CD14-positive monocyte (primary cell): ENCODE data around the gene PPP2R2C. TPM values are rescaled to one million over a fixed set of nuclear protein-coding genes. Genes with fewer than 3 reads are reported as not detected.

Experiments
- DNase-seq, 3 donors: peaks; one replicate each; pipeline ENCODE4 v3.0.0-alpha.2; 2011 to 2022
- H2AFZ ChIP-seq: 2 replicates; pipeline ENCODE4 v1.6.0; 2012; ENCODE audit warnings: mild to moderate bottlenecking, low read depth, low read length, inconsistent platforms; ENCODE audit not compliant: insufficient read depth, poor library complexity, severe bottlenecking
- H3K27ac ChIP-seq, 2 donors: 1 replicate in 1 of 2; 2 replicates in 1 of 2; pipeline ENCODE4 v1.5.1; 2012 to 2013; ENCODE audit warnings: low read length in 2 of 2, control low read depth in 1 of 2, inconsistent platforms in 1 of 2, low read depth in 1 of 2, mild to moderate bottlenecking in 1 of 2
- H3K27me3 ChIP-seq, 2 donors: one replicate each; pipeline versions ENCODE4 v1.6.0 to v1.6.1; 2011 to 2013; ENCODE audit warnings: low read length in 2 of 2; ENCODE audit not compliant: control insufficient read depth in 2 of 2, insufficient read depth in 2 of 2
- H3K36me3 ChIP-seq, 2 donors: replicated peaks in 1 of 2; 1 replicate in 1 of 2; 2 replicates in 1 of 2; pipeline versions ENCODE4 v1.5.1 to v1.6.1; 2012 to 2013; ENCODE audit warnings: low read length in 2 of 2, control low read depth in 1 of 2, inconsistent platforms in 1 of 2, mild to moderate bottlenecking in 1 of 2; ENCODE audit not compliant: insufficient read depth in 2 of 2, control insufficient read depth in 1 of 2
- H3K4me1 ChIP-seq, 2 donors: 1 replicate in 1 of 2; 2 replicates in 1 of 2; pipeline versions ENCODE4 v1.5.1 to v1.6.1; 2012 to 2013; ENCODE audit warnings: low read length in 2 of 2, control low read depth in 1 of 2, inconsistent platforms in 1 of 2, mild to moderate bottlenecking in 1 of 2, moderate library complexity in 1 of 2; ENCODE audit not compliant: insufficient read depth in 2 of 2, control insufficient read depth in 1 of 2
- H3K4me2 ChIP-seq: replicated peaks from 2 replicates; pipeline ENCODE3; 2012; ENCODE audit warnings: low read length, moderate library complexity, mild to moderate bottlenecking; ENCODE audit not compliant: poor library complexity, severe bottlenecking; ENCODE audit errors: extremely low read depth
- H3K4me3 ChIP-seq, 3 experiments: fragments of 200-600 bp in 1 of 3; sonication (generic) in 1 of 3; replicated peaks in 1 of 3; 1 replicate in 2 of 3; 2 replicates in 1 of 3; pipeline ENCODE4 v1.5.1; 2011 to 2013; ENCODE audit warnings: low read length in 3 of 3, mild to moderate bottlenecking in 3 of 3, control low read depth in 2 of 3, low read depth in 2 of 3, inconsistent platforms in 1 of 3, moderate library complexity in 1 of 3
- H3K79me2 ChIP-seq: 2 replicates; pipeline ENCODE4 v1.6.0; 2012; ENCODE audit warnings: mild to moderate bottlenecking, control low read depth, inconsistent platforms, low read length, moderate library complexity; ENCODE audit not compliant: insufficient read depth
- H3K9ac ChIP-seq: 2 replicates; pipeline ENCODE4 v1.6.0; 2017; ENCODE audit warnings: low read length, mild to moderate bottlenecking; ENCODE audit not compliant: insufficient read depth, poor library complexity, severe bottlenecking
- H3K9me3 ChIP-seq, 2 donors: replicated peaks in 1 of 2; 1 replicate in 1 of 2; 2 replicates in 1 of 2; pipeline versions ENCODE4 v1.5.1 to v1.6.1; 2012 to 2013; ENCODE audit warnings: low read length in 2 of 2, control low read depth in 1 of 2; ENCODE audit not compliant: control insufficient read depth in 1 of 2, insufficient read depth in 1 of 2
- H4K20me1 ChIP-seq: 2 replicates; pipeline ENCODE4 v1.6.0; 2012; ENCODE audit warnings: mild to moderate bottlenecking, low read length, control low read depth, moderate library complexity; ENCODE audit not compliant: insufficient read depth
- H3K27ac Mint-ChIP-seq, 7 donors: one replicate each; pipeline ENCODE4 v1.8.0; 2020; ENCODE audit warnings: mild to moderate bottlenecking in 7 of 7, mixed read lengths in 7 of 7, moderate library complexity in 6 of 7, inconsistent platforms in 2 of 7
- H3K27me3 Mint-ChIP-seq, 3 donors: one replicate each; pipeline ENCODE4 v1.8.0; 2021 to 2022; ENCODE audit warnings: low read depth in 3 of 3, mild to moderate bottlenecking in 3 of 3, mixed read lengths in 3 of 3, moderate library complexity in 3 of 3, inconsistent platforms in 1 of 3
- H3K36me3 Mint-ChIP-seq, 2 donors: one replicate each; pipeline ENCODE4 v1.8.0; 2020; ENCODE audit warnings: mixed read lengths in 2 of 2, inconsistent platforms in 1 of 2, mild to moderate bottlenecking in 1 of 2
- H3K4me1 Mint-ChIP-seq: one replicate; pipeline ENCODE4 v1.8.0; 2020; ENCODE audit warnings: mild to moderate bottlenecking, mixed read lengths
- H3K4me3 Mint-ChIP-seq, 2 donors: one replicate each; pipeline ENCODE4 v1.8.0; 2020; ENCODE audit warnings: mild to moderate bottlenecking in 2 of 2, mixed read lengths in 2 of 2, moderate library complexity in 1 of 2
- H3K9me3 Mint-ChIP-seq, 7 donors: one replicate each; pipeline ENCODE4 v1.8.0; 2020 to 2022; ENCODE audit warnings: mixed read lengths in 7 of 7, mild to moderate bottlenecking in 6 of 7, moderate library complexity in 6 of 7, inconsistent platforms in 2 of 7
- CTCF ChIP-seq: fragments of 200-600 bp; IDR thresholded peaks from one replicate; pipeline ENCODE4 v1.8.0; 2022; ENCODE audit warnings: antibody characterized with exemption, mild to moderate bottlenecking
- WGBS: methylation state at CpG from one replicate; pipeline ENCODE4 v1.1.5; 2013; ENCODE audit warnings: missing lambda C conversion rate; ENCODE audit not compliant: insufficient coverage; 5-methylcytosine and 5-hydroxymethylcytosine counted together
- intact Hi-C, 2 donors: fragments of 100-400 bp; cut with micrococcal nuclease; formaldehyde crosslinking; loops; one replicate each; pipeline versions ENCODE4 v1.15.0 to v1.15.1; 2023
- polyA plus RNA-seq, 3 donors: library from polyadenylated mRNA; depleted of rRNA in 1 of 3; unstranded in 2 of 3; stranded (reverse) in 1 of 3; fragments of 300-500 nt in 2 of 3; fragments of >200 nt in 1 of 3; fragmentation: Illumina TruSeq in 2 of 3; gene quantifications; 1 replicate in 2 of 3; 2 replicates in 1 of 3; pipeline ENCODE4 v1.2.3, GENCODE V29; 2012 to 2021

Gene PPP2R2C
- polyA plus RNA-seq, 3 donors = not detected

- H3K9me3 Mint-ChIP-seq = peaks cover 0 to 6% (median 2%) of the 10 kb centered on the region in 7 donors
- peaks cover 1 to 10% (median 9%) of the 10 kb centered on the region in 3 donors for H3K27me3 Mint-ChIP-seq
These were observed 13.9 kb downstream of the PPP2R2C start for GRCh38 chr4:6458528-6458927.

GRCh38 chr4:6456450-6456849 lies 16.0 kb downstream of the PPP2R2C start:
- Histone ChIP-seq H3K4me1 (no peaks in the 10 kb centered on the region), H4K20me1 (no peaks in the 10 kb centered on the region), H3K36me3 (no peaks in the 10 kb centered on the region), H3K27me3 (no peaks in the 10 kb centered on the region), H3K79me2 (no peaks in the 10 kb centered on the region), H3K4me2 (no peak overlapping the region), H3K27ac (no peak overlapping the region), H3K9ac (no peak overlapping the region), H3K4me3 (no peak overlapping the region), H2AFZ (no peak overlapping the region), H3K9me3 (peaks cover 0 to 4% of the 10 kb centered on the region in 2 donors)
- no peak for DNase-seq
- intact Hi-C loops = no loop called here
- Mint-ChIP-seq H3K36me3 (no peaks in the 10 kb centered on the region), H3K27me3 (peaks cover 1 to 10% (median 9%) of the 10 kb centered on the region in 3 donors), H3K27ac (no peak overlapping the region), H3K9me3 (peaks cover 0 to 6% (median 2%) of the 10 kb centered on the region in 7 donors), H3K4me1 (no peaks in the 10 kb centered on the region), H3K4me3 (no peak overlapping the region)
- no peak for TF ChIP-seq CTCF
- 86% methylated on average over 5 of the region's 11 CpGs for WGBS

More at GRCh38 chr4:6458528-6458927, 13.9 kb downstream of the PPP2R2C start:
- Histone ChIP-seq H3K27me3 (no peaks in the 10 kb centered on the region), H3K36me3 (no peaks in the 10 kb centered on the region), H3K4me2 (no peak overlapping the region), H2AFZ (no peak overlapping the region), H3K79me2 (no peaks in the 10 kb centered on the region), H4K20me1 (no peaks in the 10 kb centered on the region), H3K27ac (no peak overlapping the region), H3K9me3 (peaks cover 0 to 4% of the 10 kb centered on the region in 2 donors), H3K4me3 (no peak overlapping the region), H3K9ac (no peak overlapping the region), H3K4me1 (no peaks in the 10 kb centered on the region)
- Mint-ChIP-seq H3K27ac (no peak overlapping the region), H3K4me3 (no peak overlapping the region), H3K36me3 (no peaks in the 10 kb centered on the region), H3K4me1 (no peaks in the 10 kb centered on the region)
- WGBS = 82% methylated on average over 2 of the region's 2 CpGs
- DNase-seq = no peak
- intact Hi-C loops = no loop called here
- no peak for TF ChIP-seq CTCF
